Activated T-helper 17 cell treated with anti-CD3 and anti-CD28 coated beads, Interleukin-2, amount 50 U/mL, for 72 hours (primary cell): Measurements from ENCODE around the gene GPR108. TPM values are rescaled to one million over a fixed set of nuclear protein-coding genes. Genes with fewer than 3 reads are reported as not detected.
A peak's percentile ranks its signal among the peaks of the same experiment; 100 is the strongest.

Experiments
- ATAC-seq: fragments of 150-1000 bp; cut with Tn5 transposase; replicated peaks from 2 replicates; pipeline ENCODE4 v1.10.0; 2021; ENCODE audit warnings: mild to moderate bottlenecking, moderate library complexity
- H3K27ac Mint-ChIP-seq: one replicate; pipeline ENCODE4 v1.8.0; 2022; ENCODE audit warnings: mixed read lengths
- H3K27me3 Mint-ChIP-seq: one replicate; pipeline ENCODE4 v1.8.0; 2022; ENCODE audit warnings: mixed read lengths
- H3K36me3 Mint-ChIP-seq: one replicate; pipeline ENCODE4 v1.8.0; 2022; ENCODE audit warnings: low read depth, mild to moderate bottlenecking, mixed read lengths
- H3K4me1 Mint-ChIP-seq: one replicate; pipeline ENCODE4 v1.8.0; 2022; ENCODE audit warnings: mixed read lengths
- H3K4me3 Mint-ChIP-seq: one replicate; pipeline ENCODE4 v1.8.0; 2022; ENCODE audit warnings: mild to moderate bottlenecking, mixed read lengths
- H3K9me3 Mint-ChIP-seq: one replicate; pipeline ENCODE4 v1.8.0; 2022; ENCODE audit warnings: mixed read lengths
- total RNA-seq, 2 donors: library from RNA; stranded (reverse); gene quantifications; one replicate each; pipeline ENCODE4 v1.2.3, GENCODE V29; 2022

The GPR108 gene
- total RNA-seq, 2 donors from 2014 or later, result 49.8 to 64.7 TPM

DNA sequence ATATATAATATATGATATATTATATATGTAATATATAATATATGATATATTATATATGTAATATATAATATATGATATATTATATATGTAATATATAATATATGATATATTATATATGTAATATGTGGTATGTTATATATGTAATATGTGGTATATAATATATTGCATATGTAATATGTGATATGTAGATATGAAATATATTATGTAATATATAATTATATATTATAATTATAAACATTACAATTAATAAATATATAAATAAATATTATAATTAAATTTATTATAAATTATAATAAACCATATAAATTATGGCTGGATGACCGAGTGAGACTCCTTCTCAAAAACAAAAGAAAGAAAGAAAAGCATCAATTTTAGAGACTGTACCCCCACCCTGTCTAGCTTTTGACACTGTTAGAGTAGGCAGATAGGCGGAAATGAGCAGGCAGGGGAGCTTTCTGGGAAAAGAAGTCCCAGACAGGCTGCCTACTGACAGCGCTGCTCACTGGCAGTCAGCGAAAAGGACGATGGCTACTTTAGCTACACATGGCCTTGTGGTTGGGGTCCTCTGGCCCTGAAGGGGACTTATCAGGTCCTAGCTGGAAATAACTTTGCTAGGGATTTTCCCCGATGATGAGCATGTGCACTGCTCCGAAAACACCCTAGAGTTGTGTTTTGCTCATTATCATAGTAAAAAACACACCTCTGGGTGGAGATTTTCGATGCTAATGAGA, 36.6 kb downstream of the GPR108 start:
- H3K9me3 Mint-ChIP-seq, result no peaks in the 10 kb centered on the region
- no peak overlapping the region for H3K27ac Mint-ChIP-seq
- no peak for ATAC-seq
- H3K4me3 Mint-ChIP-seq, result no peak overlapping the region
- H3K36me3 Mint-ChIP-seq, result no peaks in the 10 kb centered on the region
- H3K27me3 Mint-ChIP-seq, result no peaks in the 10 kb centered on the region
- H3K4me1 Mint-ChIP-seq, result no peaks in the 10 kb centered on the region

DNA sequence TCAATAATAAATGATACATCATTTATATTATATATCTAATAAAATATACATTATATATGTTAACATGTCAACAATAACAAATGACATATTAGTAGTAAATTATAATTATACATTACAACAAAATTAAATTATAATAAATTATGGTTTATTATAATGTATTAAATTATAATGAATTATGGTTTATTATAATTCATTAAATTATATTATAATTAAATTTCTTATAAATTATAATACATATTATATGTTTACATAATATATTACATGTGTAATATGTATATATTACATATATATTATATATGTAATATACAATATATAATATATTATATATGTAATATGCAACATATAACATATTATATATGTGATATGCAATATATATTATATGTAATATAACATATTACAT, 37.4 kb downstream of the GPR108 start:
- H3K4me3 Mint-ChIP-seq, result no peak overlapping the region
- no peak overlapping the region for H3K27ac Mint-ChIP-seq
- H3K4me1 Mint-ChIP-seq, result no peaks in the 10 kb centered on the region
- ATAC-seq, result no peak
- no peaks in the 10 kb centered on the region for H3K9me3 Mint-ChIP-seq
- no peaks in the 10 kb centered on the region for H3K36me3 Mint-ChIP-seq
- no peaks in the 10 kb centered on the region for H3K27me3 Mint-ChIP-seq

GRCh38 chr19:6697291-6697690, 40.1 kb downstream of the GPR108 start:
- Mint-ChIP-seq H3K4me1 (no peaks in the 10 kb centered on the region), H3K27me3 (no peaks in the 10 kb centered on the region), H3K9me3 (no peaks in the 10 kb centered on the region), H3K4me3 (no peak overlapping the region), H3K27ac (no peak overlapping the region), H3K36me3 (no peaks in the 10 kb centered on the region)
- no peak for ATAC-seq

- H3K27ac Mint-ChIP-seq, result no peak overlapping the region
- H3K4me3 Mint-ChIP-seq, result no peak overlapping the region
- no peaks in the 10 kb centered on the region for H3K27me3 Mint-ChIP-seq
- H3K36me3 Mint-ChIP-seq, result no peaks in the 10 kb centered on the region
- H3K4me1 Mint-ChIP-seq, result no peaks in the 10 kb centered on the region
- no peak for ATAC-seq
- H3K9me3 Mint-ChIP-seq, result no peaks in the 10 kb centered on the region
Measured at GRCh38 chr19:6696239-6696820, 41.0 kb downstream of the GPR108 start.

DNA sequence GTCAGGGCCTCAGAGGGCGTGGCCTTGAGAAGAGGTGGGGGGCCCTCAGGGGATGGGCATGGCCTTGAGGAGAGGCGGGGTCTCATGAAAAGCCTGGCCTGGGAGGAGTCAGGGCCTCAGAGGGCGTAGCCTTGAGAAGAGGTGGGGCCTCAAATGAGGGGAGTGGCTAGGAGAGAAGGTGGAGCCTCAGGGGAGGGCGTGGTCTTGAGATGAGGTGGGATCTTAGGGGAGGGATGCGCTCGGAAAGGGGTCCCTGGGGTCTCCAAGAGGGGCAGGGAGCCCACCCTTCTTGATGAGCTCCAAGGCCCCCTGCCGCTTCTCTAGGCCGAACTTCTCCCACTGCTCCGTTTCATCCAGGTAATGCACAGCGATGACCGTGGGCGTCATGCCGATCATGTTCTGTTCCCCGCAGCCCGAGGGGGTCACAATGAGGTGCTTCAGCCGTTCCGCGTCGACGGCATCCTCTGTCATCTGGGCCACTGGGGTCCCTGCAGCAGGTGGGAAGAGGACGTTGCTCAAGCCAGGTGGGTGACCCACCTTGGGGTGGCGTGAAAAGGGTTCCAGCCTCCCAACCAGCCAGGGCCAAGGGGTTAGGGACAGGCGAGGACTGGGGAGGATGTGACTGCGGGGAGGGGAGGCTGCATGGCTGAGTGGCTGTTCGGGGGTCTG, 43.1 kb downstream of the GPR108 start:
- no peak overlapping the region for H3K4me3 Mint-ChIP-seq
- H3K27me3 Mint-ChIP-seq, result no peaks in the 10 kb centered on the region
- no peaks in the 10 kb centered on the region for H3K4me1 Mint-ChIP-seq
- no peak overlapping the region for H3K27ac Mint-ChIP-seq
- H3K9me3 Mint-ChIP-seq, result no peaks in the 10 kb centered on the region
- ATAC-seq, result peak; percentile 43
- H3K36me3 Mint-ChIP-seq, result no peaks in the 10 kb centered on the region

- peak; percentile 5 for ATAC-seq
Measured at GRCh38 chr19:6693681-6694080, 43.7 kb downstream of the GPR108 start.

DNA sequence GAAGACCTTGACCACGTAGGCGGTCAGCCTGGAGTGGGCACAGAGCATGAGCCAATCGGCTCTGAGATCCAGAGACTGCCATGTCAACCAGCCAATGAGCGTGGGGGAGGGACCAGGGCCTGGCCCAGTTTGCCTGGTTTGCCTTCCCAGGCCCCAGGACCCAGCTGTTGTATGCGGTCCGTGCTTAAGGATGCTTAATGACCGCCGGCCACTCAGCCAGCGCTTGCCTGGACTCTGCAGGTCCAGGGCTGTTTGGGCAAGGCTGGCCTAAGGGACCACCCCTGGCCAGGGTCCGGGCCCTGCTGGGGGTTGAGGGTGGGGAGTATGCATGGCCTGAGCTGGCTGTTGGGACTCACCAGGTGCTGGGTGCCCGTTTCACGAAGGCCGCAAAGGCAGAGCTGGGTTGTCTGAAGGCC, 44.3 kb downstream of the GPR108 start:
- Mint-ChIP-seq H3K9me3 (no peaks in the 10 kb centered on the region), H3K4me3 (no peak overlapping the region), H3K27me3 (no peaks in the 10 kb centered on the region), H3K27ac (no peak overlapping the region), H3K36me3 (no peaks in the 10 kb centered on the region), H3K4me1 (no peaks in the 10 kb centered on the region)
- ATAC-seq, result no peak

More at GRCh38 chr19:6693681-6694080, 43.7 kb downstream of the GPR108 start:
- no peaks in the 10 kb centered on the region for H3K27me3 Mint-ChIP-seq
- H3K4me3 Mint-ChIP-seq, result no peak overlapping the region
- H3K27ac Mint-ChIP-seq, result no peak overlapping the region
- no peaks in the 10 kb centered on the region for H3K36me3 Mint-ChIP-seq
- H3K4me1 Mint-ChIP-seq, result no peaks in the 10 kb centered on the region
- H3K9me3 Mint-ChIP-seq, result no peaks in the 10 kb centered on the region

- H3K36me3 Mint-ChIP-seq, result no peaks in the 10 kb centered on the region
- ATAC-seq, result no peak
- peaks cover 4% of the 10 kb centered on the region for H3K4me1 Mint-ChIP-seq
- H3K9me3 Mint-ChIP-seq, result no peaks in the 10 kb centered on the region
- no peak overlapping the region for H3K27ac Mint-ChIP-seq
- no peak overlapping the region for H3K4me3 Mint-ChIP-seq
- no peaks in the 10 kb centered on the region for H3K27me3 Mint-ChIP-seq
Measured at GRCh38 chr19:6692027-6692426, 45.4 kb downstream of the GPR108 start.

DNA sequence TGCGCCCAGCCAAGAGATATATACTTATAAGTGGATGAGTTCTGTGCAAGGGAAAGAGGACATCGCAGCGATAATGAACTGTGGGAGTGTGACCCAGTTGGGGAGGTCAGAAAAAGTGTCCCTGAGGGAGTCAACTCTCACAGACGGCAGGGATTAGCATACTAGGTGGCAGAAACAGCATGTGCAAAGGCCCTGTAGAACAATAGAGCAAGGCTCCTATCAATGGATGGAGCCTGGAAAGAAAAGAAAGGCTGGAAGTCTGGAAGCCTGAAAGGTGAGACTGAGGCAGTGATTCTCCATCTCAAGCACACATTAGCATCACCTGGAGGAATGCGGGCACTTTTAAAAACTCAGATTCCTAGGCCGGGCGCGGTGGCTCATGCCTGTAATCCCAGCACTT, 46.0 kb downstream of the GPR108 start:
- Mint-ChIP-seq H3K4me3 (no peak overlapping the region), H3K27ac (no peak overlapping the region), H3K9me3 (no peaks in the 10 kb centered on the region), H3K27me3 (no peaks in the 10 kb centered on the region), H3K36me3 (no peaks in the 10 kb centered on the region), H3K4me1 (peaks cover 4% of the 10 kb centered on the region)
- ATAC-seq, result no peak

- no peaks in the 10 kb centered on the region for H3K9me3 Mint-ChIP-seq
- no peak for ATAC-seq
- H3K27ac Mint-ChIP-seq, result no peak overlapping the region
- H3K4me3 Mint-ChIP-seq, result no peak overlapping the region
- H3K27me3 Mint-ChIP-seq, result no peaks in the 10 kb centered on the region
- no peaks in the 10 kb centered on the region for H3K36me3 Mint-ChIP-seq
- peaks cover 4% of the 10 kb centered on the region for H3K4me1 Mint-ChIP-seq
Measured at GRCh38 chr19:6690160-6690885, 47.1 kb downstream of the GPR108 start.

DNA sequence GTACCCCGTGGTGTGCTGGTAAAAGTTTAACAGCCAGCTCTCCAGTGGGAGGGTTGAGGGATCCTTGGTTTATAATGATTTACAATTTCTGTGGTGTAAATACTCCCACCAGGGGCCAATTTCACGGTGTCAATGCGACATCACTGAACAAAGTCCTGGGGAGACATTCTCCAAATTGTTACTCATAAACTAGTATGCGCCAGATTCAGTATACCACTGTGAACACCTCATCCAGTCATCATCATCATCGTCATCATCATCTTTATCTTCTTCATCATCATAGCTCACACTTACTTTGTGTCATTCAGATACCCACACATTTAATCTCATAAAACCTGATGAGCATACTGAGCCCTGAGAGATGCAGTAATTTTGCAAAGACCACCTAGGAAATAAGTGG, 50.3 kb downstream of the GPR108 start:
- H3K9me3 Mint-ChIP-seq, result no peaks in the 10 kb centered on the region
- H3K27me3 Mint-ChIP-seq, result no peaks in the 10 kb centered on the region
- no peak overlapping the region for H3K4me3 Mint-ChIP-seq
- no peaks in the 10 kb centered on the region for H3K36me3 Mint-ChIP-seq
- peak; percentile 82 for ATAC-seq
- peaks cover 4% of the 10 kb centered on the region for H3K4me1 Mint-ChIP-seq
- H3K27ac Mint-ChIP-seq, result no peak overlapping the region

DNA sequence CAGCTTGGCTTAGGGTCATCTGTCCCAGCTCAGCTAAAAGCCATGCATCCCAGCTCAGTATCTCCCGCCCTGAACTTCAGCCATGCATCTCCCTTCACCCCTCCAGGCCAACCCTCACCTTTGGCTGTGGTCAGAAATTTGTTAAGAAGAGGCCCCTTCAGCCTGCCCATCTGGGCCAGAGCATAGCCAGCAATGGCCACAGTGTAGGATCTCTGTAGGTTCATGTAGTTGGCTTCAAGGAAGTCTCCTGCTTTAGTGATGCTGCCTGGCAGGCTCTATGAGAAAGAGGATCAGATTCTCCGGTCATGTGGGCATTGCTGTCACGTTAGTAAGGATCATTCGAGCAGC, 50.8 kb downstream of the GPR108 start:
- Mint-ChIP-seq H3K27ac (no peak overlapping the region), H3K36me3 (no peaks in the 10 kb centered on the region), H3K9me3 (no peaks in the 10 kb centered on the region), H3K4me1 (peaks cover 4% of the 10 kb centered on the region), H3K4me3 (no peak overlapping the region), H3K27me3 (no peaks in the 10 kb centered on the region)
- no peak for ATAC-seq

DNA sequence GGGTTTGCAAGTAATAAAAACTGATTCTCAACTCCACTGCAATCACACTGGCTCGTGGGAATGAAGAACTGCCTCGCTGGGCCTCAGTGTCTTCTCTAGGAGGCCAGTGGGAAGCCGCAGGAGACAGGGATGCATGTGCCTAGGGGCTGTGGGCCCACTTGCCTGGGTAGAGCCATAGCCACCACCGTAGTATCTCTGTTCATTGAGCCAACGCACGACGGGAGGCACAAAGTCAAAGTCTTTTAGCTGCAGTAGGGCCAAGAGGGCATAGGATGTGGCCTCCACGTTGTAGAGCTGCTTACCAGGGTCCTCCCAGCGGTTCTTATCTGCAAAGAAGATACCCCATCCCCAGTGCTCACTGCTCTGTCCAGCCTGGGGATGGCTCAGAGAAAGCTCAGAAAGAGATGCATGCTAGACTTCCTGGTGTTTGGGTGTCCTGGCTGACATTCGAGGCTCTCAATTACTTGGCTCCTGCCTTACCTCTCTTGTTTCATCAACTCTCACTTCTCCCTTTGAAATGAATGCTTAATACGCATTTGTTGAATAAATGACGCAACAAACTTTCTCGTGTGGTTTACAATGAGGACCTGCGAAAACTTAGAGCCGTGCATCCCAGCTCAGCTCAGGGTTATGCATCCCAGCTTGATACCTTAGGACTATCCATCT, 51.3 kb downstream of the GPR108 start:
- H3K4me3 Mint-ChIP-seq, result no peak overlapping the region
- no peak overlapping the region for H3K27ac Mint-ChIP-seq
- H3K36me3 Mint-ChIP-seq, result no peaks in the 10 kb centered on the region
- peaks cover 4% of the 10 kb centered on the region for H3K4me1 Mint-ChIP-seq
- no peak for ATAC-seq
- H3K9me3 Mint-ChIP-seq, result no peaks in the 10 kb centered on the region
- no peaks in the 10 kb centered on the region for H3K27me3 Mint-ChIP-seq

- no peak for ATAC-seq
- H3K4me3 Mint-ChIP-seq, result no peak overlapping the region
- H3K4me1 Mint-ChIP-seq, result peaks cover 8% of the 10 kb centered on the region
- H3K36me3 Mint-ChIP-seq, result no peaks in the 10 kb centered on the region
- H3K9me3 Mint-ChIP-seq, result no peaks in the 10 kb centered on the region
- H3K27me3 Mint-ChIP-seq, result no peaks in the 10 kb centered on the region
- no peak overlapping the region for H3K27ac Mint-ChIP-seq
Measured at GRCh38 chr19:6685482-6685881, 51.9 kb downstream of the GPR108 start.
